ENCODE results near the gene OSBP2. TPM values are rescaled to one million over a fixed set of nuclear protein-coding genes. Genes with fewer than 3 reads are reported as not detected.

OSBP2 gene
- total RNA-seq, 1 donor from 2014 or later, result 0.58 TPM

- H3K27ac ChIP-seq, result no peak overlapping the region
- no peak for DNase-seq (ENCODE audit: low spot score)
- peaks cover 48% of the 10 kb centered on the region for H3K27me3 ChIP-seq
- H3K9ac ChIP-seq, result no peak overlapping the region
- H2AFZ ChIP-seq (replicated peaks), result peak overlapping the region; percentile 98
- peak overlapping the region; percentile 63 for H3K4me3 ChIP-seq
- no peaks in the 10 kb centered on the region for H3K4me1 ChIP-seq
- peaks cover 6% of the 10 kb centered on the region for H3F3A ChIP-seq (ENCODE audit: low read depth)
- Mint-ChIP-seq H3K4me3 (peak overlapping the region; percentile 86), H3K27ac (peak overlapping the region; percentile 36), H3K36me3 (no peaks in the 10 kb centered on the region), H3K4me1 (peaks cover 19% of the 10 kb centered on the region), H3K9me3 (no peaks in the 10 kb centered on the region), H3K27me3 (ENCODE audit: insufficient read depth, low read depth) (peaks cover 19% of the 10 kb centered on the region)
- no peaks in the 10 kb centered on the region for H3K9me3 ChIP-seq (ENCODE audit: low read depth)
- no peaks in the 10 kb centered on the region for H3K79me2 ChIP-seq (ENCODE audit: low read depth)
- no peaks in the 10 kb centered on the region for H3K36me3 ChIP-seq
- no peak for TF ChIP-seq CTCF (IDR thresholded peaks at IDR 0.05)
- peak; percentile 41 for TF ChIP-seq EZH2 (IDR thresholded peaks at IDR 0.05)
- peaks cover 8% of the 10 kb centered on the region for H4K20me1 ChIP-seq (ENCODE audit: low read depth)
- peak overlapping the region; percentile 100 for H3K4me2 ChIP-seq
Observed at GRCh38 chr22:30695351-30695851, 727 bp downstream of the OSBP2 start.

GRCh38 chr22:30695871-30696655 lies 1.4 kb downstream of the OSBP2 start:
- Histone ChIP-seq H3F3A (ENCODE audit: low read depth) (peaks cover 6% of the 10 kb centered on the region), H3K9ac (no peak overlapping the region), H3K4me2 (no peak overlapping the region), H3K27me3 (peaks cover 48% of the 10 kb centered on the region), H3K4me3 (no peak overlapping the region), H3K79me2 (ENCODE audit: low read depth) (no peaks in the 10 kb centered on the region), H3K27ac (no peak overlapping the region), H2AFZ (replicated peaks) (no peak overlapping the region), H3K9me3 (ENCODE audit: low read depth) (no peaks in the 10 kb centered on the region), H3K4me1 (no peaks in the 10 kb centered on the region), H3K36me3 (no peaks in the 10 kb centered on the region), H4K20me1 (ENCODE audit: low read depth) (peaks cover 8% of the 10 kb centered on the region)
- Mint-ChIP-seq H3K9me3 (no peaks in the 10 kb centered on the region), H3K36me3 (no peaks in the 10 kb centered on the region), H3K27ac (peak overlapping the region; percentile 36), H3K4me1 (peaks cover 19% of the 10 kb centered on the region), H3K4me3 (peak overlapping the region; percentile 86), H3K27me3 (ENCODE audit: insufficient read depth, low read depth) (peaks cover 19% of the 10 kb centered on the region)
- TF ChIP-seq EZH2phosphoT487 (IDR thresholded peaks at IDR 0.05), result no peak
- TF ChIP-seq EZH2 (IDR thresholded peaks at IDR 0.05), result no peak
- TF ChIP-seq CTCF (IDR thresholded peaks at IDR 0.05), result no peak
- no peak for DNase-seq (ENCODE audit: low spot score)

- Histone ChIP-seq H3K4me1 (no peaks in the 10 kb centered on the region), H3K27ac (no peak overlapping the region), H2AFZ (replicated peaks) (no peak overlapping the region), H3K36me3 (no peaks in the 10 kb centered on the region), H3K9ac (no peak overlapping the region), H3K27me3 (peaks cover 48% of the 10 kb centered on the region), H4K20me1 (ENCODE audit: low read depth) (peaks cover 8% of the 10 kb centered on the region), H3K4me3 (no peak overlapping the region), H3K79me2 (ENCODE audit: low read depth) (no peaks in the 10 kb centered on the region), H3K4me2 (no peak overlapping the region), H3K9me3 (ENCODE audit: low read depth) (no peaks in the 10 kb centered on the region), H3F3A (ENCODE audit: low read depth) (peaks cover 6% of the 10 kb centered on the region)
- TF ChIP-seq EZH2 (IDR thresholded peaks at IDR 0.05) (no peak), EZH2phosphoT487 (IDR thresholded peaks at IDR 0.05) (no peak), CTCF (IDR thresholded peaks at IDR 0.05) (no peak)
- H3K4me1 Mint-ChIP-seq, result peaks cover 18% of the 10 kb centered on the region
- peaks cover 19% of the 10 kb centered on the region for H3K27me3 Mint-ChIP-seq (ENCODE audit: insufficient read depth, low read depth)
- no peak overlapping the region for H3K4me3 Mint-ChIP-seq
- no peaks in the 10 kb centered on the region for H3K9me3 Mint-ChIP-seq
- no peak for DNase-seq (ENCODE audit: low spot score)
- no peak overlapping the region for H3K27ac Mint-ChIP-seq
- no peaks in the 10 kb centered on the region for H3K36me3 Mint-ChIP-seq
Observed at GRCh38 chr22:30697975-30698374, 3.3 kb downstream of the OSBP2 start.

Measured in neural progenitor cell (in vitro differentiated cells).